ENCODE data around the gene CD163.

GRCh38 chr12:7444537-7444936, 59.0 kb downstream of the CD163 start:
- TF ChIP-seq CTCF (IDR thresholded peaks at IDR 0.05; ENCODE audit: low read depth, low read length, poor library complexity, severe bottlenecking) = no peak
- TF ChIP-seq EZH2phosphoT487 (IDR thresholded peaks at IDR 0.05; ENCODE audit: borderline replicate concordance, low read length) = no peak
